Hepatocyte (in vitro differentiated cells): ENCODE results near the gene CTRB2.

Experiments used
- EZH2 ChIP-seq: fragments of 200-600 bp; sonication (generic); IDR thresholded peaks from 2 replicates; pipeline ENCODE4 v1.6.1; 2016; ENCODE audit warnings: antibody characterized with exemption, mild to moderate bottlenecking, borderline replicate concordance
- EZH2phosphoT487 ChIP-seq: fragments of 200-600 bp; sonication (generic); IDR thresholded peaks from one replicate; pipeline ENCODE4 v1.6.1; 2018; ENCODE audit warnings: antibody characterized with exemption, mild to moderate bottlenecking, low read depth, moderate library complexity; ENCODE audit not compliant: unreplicated experiment, severe bottlenecking
- TF ChIP-seq, protein P1 (sequence below): fragments of 200-600 bp; sonication (generic); IDR thresholded peaks from 2 replicates; pipeline ENCODE4 v1.5.1; 2016; ENCODE audit warnings: antibody characterized with exemption, mild to moderate bottlenecking; ENCODE audit not compliant: poor library complexity

DNA sequence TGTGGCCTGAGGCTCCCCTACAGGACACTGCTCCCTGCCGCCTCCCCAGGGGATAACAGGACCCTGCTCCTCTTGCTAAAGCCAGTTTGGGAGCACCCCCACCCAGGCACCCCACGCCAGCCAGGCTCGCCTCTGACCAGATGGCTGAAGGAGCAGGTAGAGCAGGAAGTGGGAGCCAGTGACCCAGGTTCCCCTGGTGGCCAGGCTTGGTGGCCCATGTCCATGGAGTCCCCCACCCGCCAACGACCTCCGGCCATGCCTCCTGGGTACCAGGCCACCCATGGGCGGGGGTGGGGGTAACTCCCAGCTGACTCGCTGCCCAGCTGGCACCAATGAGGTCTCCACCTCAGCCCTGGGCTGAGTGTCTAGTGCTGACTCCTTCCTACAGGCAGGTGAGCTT lies 34.5 kb upstream of the CTRB2 start:
- TF ChIP-seq, protein P1, sequence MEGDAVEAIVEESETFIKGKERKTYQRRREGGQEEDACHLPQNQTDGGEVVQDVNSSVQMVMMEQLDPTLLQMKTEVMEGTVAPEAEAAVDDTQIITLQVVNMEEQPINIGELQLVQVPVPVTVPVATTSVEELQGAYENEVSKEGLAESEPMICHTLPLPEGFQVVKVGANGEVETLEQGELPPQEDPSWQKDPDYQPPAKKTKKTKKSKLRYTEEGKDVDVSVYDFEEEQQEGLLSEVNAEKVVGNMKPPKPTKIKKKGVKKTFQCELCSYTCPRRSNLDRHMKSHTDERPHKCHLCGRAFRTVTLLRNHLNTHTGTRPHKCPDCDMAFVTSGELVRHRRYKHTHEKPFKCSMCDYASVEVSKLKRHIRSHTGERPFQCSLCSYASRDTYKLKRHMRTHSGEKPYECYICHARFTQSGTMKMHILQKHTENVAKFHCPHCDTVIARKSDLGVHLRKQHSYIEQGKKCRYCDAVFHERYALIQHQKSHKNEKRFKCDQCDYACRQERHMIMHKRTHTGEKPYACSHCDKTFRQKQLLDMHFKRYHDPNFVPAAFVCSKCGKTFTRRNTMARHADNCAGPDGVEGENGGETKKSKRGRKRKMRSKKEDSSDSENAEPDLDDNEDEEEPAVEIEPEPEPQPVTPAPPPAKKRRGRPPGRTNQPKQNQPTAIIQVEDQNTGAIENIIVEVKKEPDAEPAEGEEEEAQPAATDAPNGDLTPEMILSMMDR: no peak
- no peak for TF ChIP-seq EZH2
- TF ChIP-seq EZH2phosphoT487: no peak
